Heart right ventricle (tissue), 16 donors: Measurements from ENCODE around the gene SERPIND1. TPM values are rescaled to one million over a fixed set of nuclear protein-coding genes. Genes with fewer than 3 reads are reported as not detected.

Source experiments
- ATAC-seq, 8 donors: fragments of 200-7000 bp; cut with Tn5 transposase; one replicate each; pipeline ENCODE4 v1.9.1; 2020; ENCODE audit warnings: mild to moderate bottlenecking in 8 of 8, moderate library complexity in 8 of 8, moderate number of reproducible peaks in 1 of 8
- DNase-seq, 2 donors: peaks; one replicate each; pipeline ENCODE4 v3.0.0-alpha.2; 2020
- H3K27ac ChIP-seq, 10 donors: fragments of 200-600 bp; sonication (generic) in 2 of 10; one replicate each; pipeline versions ENCODE4 v1.5.0 to v1.8.0; 2020 to 2022; ENCODE audit warnings: mild to moderate bottlenecking in 3 of 10
- H3K27me3 ChIP-seq, 7 donors: fragments of 200-600 bp; one replicate each; pipeline ENCODE4 v1.8.0; 2021 to 2022; ENCODE audit warnings: mild to moderate bottlenecking in 2 of 7
- H3K36me3 ChIP-seq, 9 donors: fragments of 200-600 bp; sonication (generic) in 1 of 9; one replicate each; pipeline versions ENCODE4 v1.5.0 to v1.8.0; 2020 to 2022; ENCODE audit warnings: mild to moderate bottlenecking in 2 of 9
- H3K4me1 ChIP-seq, 9 donors: fragments of 200-600 bp; sonication (generic) in 1 of 9; one replicate each; pipeline versions ENCODE4 v1.5.0 to v1.8.0; 2020 to 2022; ENCODE audit warnings: mild to moderate bottlenecking in 4 of 9
- H3K4me3 ChIP-seq, 10 donors: fragments of 200-600 bp; sonication (generic) in 2 of 10; one replicate each; pipeline versions ENCODE4 v1.5.0 to v1.8.0; 2020 to 2022; ENCODE audit warnings: mild to moderate bottlenecking in 7 of 10, moderate library complexity in 2 of 10
- H3K9me3 ChIP-seq, 11 donors: fragments of 200-600 bp in 10 of 11; sonication (generic) in 2 of 11; one replicate each; pipeline versions ENCODE4 v1.5.0 to v1.8.0; 2013 to 2022; ENCODE audit warnings: mild to moderate bottlenecking in 2 of 11, control low read depth in 1 of 11, moderate library complexity in 1 of 11
- WGBS, 2 donors: extraction: QIAGEN DNeasy Blood & Tissue Kit; methylation state at CpG; one replicate each; pipeline ENCODE4 v1.1.7; 2013; ENCODE audit warnings: inconsistent platforms in 1 of 2; 5-methylcytosine and 5-hydroxymethylcytosine counted together
- intact Hi-C, 10 donors: fragments of 100-400 bp; cut with DNase I; formaldehyde crosslinking; loops; one replicate each; pipeline versions ENCODE4 v1.11.1 to v1.14.2; 2022
- long read RNA-seq, 3 donors: library from polyadenylated mRNA; unstranded; transcript quantifications; one replicate each; pipeline ENCODE4 v2.0.0, GENCODE V29; 2020 to 2021
- polyA plus RNA-seq, 2 donors: library from polyadenylated mRNA; stranded (reverse); fragments of 200-250 nt; gene quantifications; one replicate each; pipeline ENCODE4 v1.2.3, GENCODE V29; 2013
- total RNA-seq, 10 donors: library from RNA; stranded (reverse); fragmentation: NEBNext Ultra II Directional in 3 of 10; extraction: Animal tissue kit (Norgen Biotek cat#: 25700) in 3 of 10; gene quantifications; one replicate each; pipeline versions ENCODE4 v1.2.1 to v1.2.4, GENCODE V29; 2021 to 2023
- TF ChIP-seq, protein P1 (sequence below), 9 donors: fragments of 200-600 bp; sonication (generic) in 2 of 9; IDR thresholded peaks; one replicate each; pipeline versions ENCODE4 v1.5.0 to v1.8.0; 2021 to 2022; ENCODE audit warnings: antibody characterized with exemption in 9 of 9, mild to moderate bottlenecking in 5 of 9, moderate library complexity in 1 of 9
- donor health status: Arrhythmogenic right ventricular cardiomyopathy.
- donor health status: ischemic (EF 13 %, LVEDD 7.1; RV severe dilation, severe dysfunction).
- donor health status: healthy with polysubstance abuse.
- donor health status: DM: no; HTN: yes; CAD: no.
- donor health status: DM: no; HTN: no; CAD: no.
- donor health status: ischemic (EF 25% LVEDD 6.9; RV normal size, moderate dysfunction).
- donor health status: ischemic (EF 25% LVEDD 5.7; RV mildly dilated, moderate dysfunction).
- donor health status: healthy.
- donor health status: DM: yes; HTN: yes; CAD: no.
- donor health status: Ischemic cardiomyopathy.
- donor health status: ischemic (EF 35%, LVEDD 5.7; RV mildly dilated, moderate dysfunction).
- donor health status: nonischemic (EF 11% LVEDD 7.7; RV severe dilation, severe dysfunction).
- donor health status: DM: yes; HTN: yes; CAD: no.
- donor health status: PGD.
- donor health status: ischemic (EF 29% LVEDD 5.4; RV normal size, mild dysfunction).
- donor health status: nonischemic (EF 23%, LVEDD 6.1; RV moderate dilation, normal function).

Gene SERPIND1, protein sequence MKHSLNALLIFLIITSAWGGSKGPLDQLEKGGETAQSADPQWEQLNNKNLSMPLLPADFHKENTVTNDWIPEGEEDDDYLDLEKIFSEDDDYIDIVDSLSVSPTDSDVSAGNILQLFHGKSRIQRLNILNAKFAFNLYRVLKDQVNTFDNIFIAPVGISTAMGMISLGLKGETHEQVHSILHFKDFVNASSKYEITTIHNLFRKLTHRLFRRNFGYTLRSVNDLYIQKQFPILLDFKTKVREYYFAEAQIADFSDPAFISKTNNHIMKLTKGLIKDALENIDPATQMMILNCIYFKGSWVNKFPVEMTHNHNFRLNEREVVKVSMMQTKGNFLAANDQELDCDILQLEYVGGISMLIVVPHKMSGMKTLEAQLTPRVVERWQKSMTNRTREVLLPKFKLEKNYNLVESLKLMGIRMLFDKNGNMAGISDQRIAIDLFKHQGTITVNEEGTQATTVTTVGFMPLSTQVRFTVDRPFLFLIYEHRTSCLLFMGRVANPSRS
- total RNA-seq (under 1 TPM in 3 of 10 donors, not detected in 7; 0.09 to 0.26 (median 0.15) TPM), polyA plus RNA-seq (under 1 TPM; 0.07 TPM)
- long read RNA-seq, donor 1, partial matches to known transcripts: 0 of 2 reads
- long read RNA-seq, donor 1, other reads (novel, unspliced or antisense): 1 of 2 reads
- long read RNA-seq, donor 2: 0 reads
- long read RNA-seq, donor 3: 0 reads

DNA sequence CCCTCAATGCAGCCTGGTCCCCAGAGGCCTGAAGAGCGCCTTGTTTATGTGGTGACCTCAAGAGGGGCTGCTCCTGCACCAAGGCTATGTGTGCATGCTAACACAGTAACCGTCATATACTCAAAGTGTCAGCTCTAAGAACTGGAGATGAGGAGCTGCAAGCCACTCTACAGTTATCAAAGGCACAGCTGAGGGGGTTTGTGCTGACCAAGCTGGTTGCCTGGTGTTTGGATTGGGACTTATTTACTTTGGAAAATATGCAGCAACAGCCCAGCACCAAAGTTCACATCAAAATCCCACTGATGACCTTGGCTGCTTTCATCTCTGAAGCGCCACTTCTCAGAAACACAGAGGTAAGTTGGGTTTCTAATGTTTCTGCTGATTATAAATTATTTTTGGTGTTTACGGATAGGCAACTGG is at the start of gene SERPIND1:
SERPIND1 (plus strand) TSS at position 321 of the 420 bp plus-strand sequence. CDS start 5,200 bp downstream, outside the sequence.
- Histone ChIP-seq H3K27me3 (no peaks in the 10 kb centered on the region), H3K36me3 (peaks cover 0 to 55% (median 0%) of the 10 kb centered on the region in 9 donors), H3K9me3 (no peaks in the 10 kb centered on the region), H3K27ac (no peak within 1 kb of the TSS), H3K4me1 (peaks cover 0 to 20% (median 9%) of the 10 kb centered on the region in 9 donors), H3K4me3 (no peak within 1 kb of the TSS)
- TF ChIP-seq, protein P1, sequence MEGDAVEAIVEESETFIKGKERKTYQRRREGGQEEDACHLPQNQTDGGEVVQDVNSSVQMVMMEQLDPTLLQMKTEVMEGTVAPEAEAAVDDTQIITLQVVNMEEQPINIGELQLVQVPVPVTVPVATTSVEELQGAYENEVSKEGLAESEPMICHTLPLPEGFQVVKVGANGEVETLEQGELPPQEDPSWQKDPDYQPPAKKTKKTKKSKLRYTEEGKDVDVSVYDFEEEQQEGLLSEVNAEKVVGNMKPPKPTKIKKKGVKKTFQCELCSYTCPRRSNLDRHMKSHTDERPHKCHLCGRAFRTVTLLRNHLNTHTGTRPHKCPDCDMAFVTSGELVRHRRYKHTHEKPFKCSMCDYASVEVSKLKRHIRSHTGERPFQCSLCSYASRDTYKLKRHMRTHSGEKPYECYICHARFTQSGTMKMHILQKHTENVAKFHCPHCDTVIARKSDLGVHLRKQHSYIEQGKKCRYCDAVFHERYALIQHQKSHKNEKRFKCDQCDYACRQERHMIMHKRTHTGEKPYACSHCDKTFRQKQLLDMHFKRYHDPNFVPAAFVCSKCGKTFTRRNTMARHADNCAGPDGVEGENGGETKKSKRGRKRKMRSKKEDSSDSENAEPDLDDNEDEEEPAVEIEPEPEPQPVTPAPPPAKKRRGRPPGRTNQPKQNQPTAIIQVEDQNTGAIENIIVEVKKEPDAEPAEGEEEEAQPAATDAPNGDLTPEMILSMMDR (IDR thresholded peaks at IDR 0.05): no peak
- 80 to 95% methylated on average over 4 of the region's 4 CpGs for WGBS, 2 donors
- DNase-seq (no peak), ATAC-seq (no peak)
- intact Hi-C loops: no loop called here

DNA sequence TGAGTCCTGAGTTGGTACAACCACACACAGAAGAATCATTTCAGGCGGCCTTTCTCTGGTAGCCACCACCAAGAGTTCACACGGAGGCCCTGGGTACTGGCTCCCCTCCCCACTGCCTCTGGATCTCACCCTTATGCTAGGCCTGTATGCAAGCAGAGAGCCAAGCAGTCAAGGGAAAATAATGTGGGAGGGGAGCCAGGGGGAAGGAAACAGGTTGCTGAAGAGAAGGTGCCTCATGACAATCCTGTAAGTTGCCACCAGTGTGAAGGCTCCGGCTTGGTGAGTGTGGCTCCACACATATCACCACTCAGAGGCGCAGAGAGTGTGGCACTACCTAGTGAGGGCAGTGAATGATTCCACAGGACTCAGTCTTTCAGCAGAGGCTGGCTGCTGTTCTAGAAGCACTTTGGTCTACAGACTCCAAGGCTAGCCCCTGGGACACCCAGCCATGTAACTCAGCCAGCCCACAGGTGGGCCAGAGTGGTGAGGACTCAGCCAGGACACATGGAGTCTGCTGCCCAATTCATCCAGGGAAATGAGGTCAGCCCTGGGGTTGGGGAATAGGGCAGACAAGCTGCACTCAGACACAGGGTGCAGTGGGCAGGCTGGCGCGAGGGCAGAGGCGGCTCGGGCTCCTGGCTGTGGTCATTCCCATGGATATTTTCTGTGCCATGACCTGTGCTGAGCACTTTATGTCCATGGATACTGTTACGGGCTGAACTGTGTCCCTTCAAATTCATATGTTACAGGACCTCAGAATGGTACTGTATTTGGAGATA is 49.0 kb upstream of the SERPIND1 start:
- Histone ChIP-seq H3K36me3 (peaks cover 4 to 90% (median 38%) of the 10 kb centered on the region in 9 donors), H3K27ac (no peak overlapping the region), H3K9me3 (no peaks in the 10 kb centered on the region), H3K4me3 (no peak overlapping the region), H3K27me3 (no peaks in the 10 kb centered on the region), H3K4me1 (peaks cover 0 to 8% (median 0%) of the 10 kb centered on the region in 9 donors)
- intact Hi-C loops: no loop called here
- 89 to 92% methylated on average over 9 of the region's 9 CpGs for WGBS, 2 donors
- DNase-seq: no peak
- no peak for ATAC-seq
- TF ChIP-seq, protein P1 (IDR thresholded peaks at IDR 0.05): no peak

DNA sequence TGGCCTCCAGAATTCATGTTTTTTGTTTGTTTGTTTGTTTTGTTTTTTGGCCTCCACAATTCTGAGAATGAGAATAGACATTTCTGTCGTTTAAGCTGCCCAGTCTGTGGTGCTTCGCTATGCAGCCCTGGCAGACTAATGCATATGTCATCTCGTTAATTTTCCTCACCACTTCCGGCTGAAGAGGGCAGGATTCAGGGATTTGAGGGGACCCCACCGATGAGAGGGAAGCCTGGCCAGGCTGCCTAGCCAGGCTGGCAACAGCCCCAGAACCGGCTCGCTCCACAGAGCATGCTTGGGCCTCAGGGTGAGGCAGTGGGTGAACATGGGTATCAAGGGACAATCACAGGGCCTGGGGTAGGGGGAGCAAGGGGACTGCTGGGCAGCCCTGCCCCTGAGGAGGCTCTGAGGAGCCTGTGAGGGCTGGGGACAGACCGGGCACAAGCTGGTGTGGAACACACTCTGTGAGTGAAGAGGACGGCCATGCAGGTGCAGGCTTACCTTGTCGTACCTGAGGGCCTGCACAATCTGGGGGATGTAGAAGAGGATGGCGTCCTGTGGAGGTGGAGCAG is 47.8 kb upstream of the SERPIND1 start:
- intact Hi-C loops: no loop called here
- peaks cover 4 to 91% (median 40%) of the 10 kb centered on the region in 9 donors for H3K36me3 ChIP-seq
- 89 to 92% methylated on average over 11 of the region's 11 CpGs for WGBS, 2 donors

More for the DNA sequence above, 47.8 kb upstream of the SERPIND1 start:
- no peak overlapping the region for H3K4me3 ChIP-seq
- DNase-seq: no peak
- no peak for ATAC-seq
- no peaks in the 10 kb centered on the region for H3K9me3 ChIP-seq
- peaks cover 0 to 8% (median 0%) of the 10 kb centered on the region in 9 donors for H3K4me1 ChIP-seq
- no peaks in the 10 kb centered on the region for H3K27me3 ChIP-seq
- H3K27ac ChIP-seq: no peak overlapping the region
- TF ChIP-seq, protein P1 (IDR thresholded peaks at IDR 0.05): no peak
